H9 (cell line): Measurements from ENCODE around the gene RPL21. TPM values are rescaled to one million over a fixed set of nuclear protein-coding genes. Genes with fewer than 3 reads are reported as not detected.
A peak's percentile ranks its signal among the peaks of the same experiment; 100 is the strongest.

Experiments
- DNase-seq: peaks from one replicate; pipeline ENCODE4 v3.0.0-alpha.2; 2017
- H2AFZ ChIP-seq: one replicate; pipeline ENCODE4 v1.6.1; 2013; ENCODE audit warnings: mild to moderate bottlenecking, low read length, control low read depth, moderate library complexity
- H2AK5ac ChIP-seq: 2 replicates; pipeline ENCODE4 v1.6.1; 2013; ENCODE audit warnings: low read length, control low read depth, mixed read lengths; ENCODE audit not compliant: insufficient read length
- H2BK120ac ChIP-seq: one replicate; pipeline ENCODE4 v1.6.1; 2013; ENCODE audit warnings: low read depth, mild to moderate bottlenecking, low read length, control low read depth, inconsistent platforms; ENCODE audit not compliant: poor library complexity, severe bottlenecking
- H2BK12ac ChIP-seq: 2 replicates; pipeline ENCODE4 v1.6.1; 2013; ENCODE audit warnings: low read length, control low read depth, mixed read lengths, low read depth; ENCODE audit not compliant: insufficient read length
- H2BK15ac ChIP-seq: 2 replicates; pipeline ENCODE4 v1.6.1; 2013; ENCODE audit warnings: low read depth, low read length, control low read depth
- H2BK20ac ChIP-seq: one replicate; pipeline ENCODE4 v1.6.1; 2013; ENCODE audit warnings: low read depth, mild to moderate bottlenecking, low read length, control low read depth, inconsistent platforms; ENCODE audit not compliant: poor library complexity, severe bottlenecking
- H2BK5ac ChIP-seq: 2 replicates; pipeline ENCODE4 v1.6.1; 2013; ENCODE audit warnings: low read length, control low read depth, mixed read lengths; ENCODE audit not compliant: insufficient read length
- H3K14ac ChIP-seq: 2 replicates; pipeline ENCODE4 v1.6.1; 2013; ENCODE audit warnings: low read length, control low read depth; ENCODE audit not compliant: insufficient read depth
- H3K18ac ChIP-seq: 2 replicates; pipeline ENCODE4 v1.6.1; 2013; ENCODE audit warnings: low read depth, mild to moderate bottlenecking, mixed read lengths, low read length, control low read depth; ENCODE audit not compliant: insufficient read length
- H3K23ac ChIP-seq: 2 replicates; pipeline ENCODE4 v1.6.1; 2013; ENCODE audit warnings: low read length, control low read depth, mixed read lengths, low read depth; ENCODE audit not compliant: insufficient read length
- H3K23me2 ChIP-seq: 2 replicates; pipeline ENCODE4 v1.6.1; 2013; ENCODE audit warnings: low read depth, mild to moderate bottlenecking, mixed read lengths, low read length, control low read depth; ENCODE audit not compliant: insufficient read length, poor library complexity, severe bottlenecking
- H3K27ac ChIP-seq: 2 replicates; pipeline ENCODE4 v1.5.1; 2013; ENCODE audit warnings: low read length, control low read depth, mixed read lengths, low read depth; ENCODE audit not compliant: insufficient read length
- H3K27me3 ChIP-seq: 2 replicates; pipeline ENCODE4 v1.6.1; 2013; ENCODE audit warnings: low read length, control low read depth, inconsistent platforms; ENCODE audit not compliant: insufficient read depth
- H3K4ac ChIP-seq: 2 replicates; pipeline ENCODE4 v1.6.1; 2013; ENCODE audit warnings: low read depth, mild to moderate bottlenecking, control low read depth, inconsistent platforms, low read length, moderate library complexity
- H3K4me1 ChIP-seq: 2 replicates; pipeline ENCODE4 v1.6.1; 2013; ENCODE audit warnings: low read length, control low read depth, inconsistent platforms; ENCODE audit not compliant: insufficient read depth
- H3K4me2 ChIP-seq: 2 replicates; pipeline ENCODE4 v1.6.1; 2013; ENCODE audit warnings: low read length, control low read depth, mixed read lengths; ENCODE audit not compliant: insufficient read length, insufficient read depth
- H3K56ac ChIP-seq: 2 replicates; pipeline ENCODE4 v1.6.1; 2013; ENCODE audit warnings: low read depth, mild to moderate bottlenecking, mixed read lengths, low read length, control low read depth; ENCODE audit not compliant: insufficient read length
- H3K79me1 ChIP-seq: 2 replicates; pipeline ENCODE4 v1.6.1; 2013; ENCODE audit warnings: low read depth, mild to moderate bottlenecking, moderate library complexity, low read length, control low read depth, inconsistent platforms; ENCODE audit not compliant: insufficient read depth, poor library complexity, severe bottlenecking
- H3K79me2 ChIP-seq: 2 replicates; pipeline ENCODE4 v1.6.1; 2013; ENCODE audit warnings: low read length, control low read depth, inconsistent platforms; ENCODE audit not compliant: insufficient read depth
- H3K9ac ChIP-seq: 2 replicates; pipeline ENCODE4 v1.6.1; 2013; ENCODE audit warnings: low read length, control low read depth, mixed read lengths; ENCODE audit not compliant: insufficient read length; ENCODE audit errors: extremely low read depth
- H3K9me3 ChIP-seq: one replicate; pipeline ENCODE4 v1.6.1; 2013; ENCODE audit warnings: low read depth, low read length, inconsistent platforms; ENCODE audit not compliant: control insufficient read depth
- H3T11ph ChIP-seq: one replicate; pipeline ENCODE4 v1.6.1; 2013; ENCODE audit warnings: mild to moderate bottlenecking, low read length, control low read depth, inconsistent platforms
- H4K20me1 ChIP-seq: one replicate; pipeline ENCODE4 v1.6.1; 2013; ENCODE audit not compliant: control insufficient read depth, insufficient read length, insufficient read depth
- H4K5ac ChIP-seq: 2 replicates; pipeline ENCODE4 v1.6.1; 2013; ENCODE audit warnings: low read depth, mild to moderate bottlenecking, mixed read lengths, low read length, control low read depth; ENCODE audit not compliant: insufficient read length
- H4K8ac ChIP-seq: replicated peaks from 2 replicates; pipeline ENCODE4 v1.6.1; 2013; ENCODE audit warnings: low read length, control low read depth, mixed read lengths, low read depth; ENCODE audit not compliant: insufficient read length
- H4K91ac ChIP-seq: 2 replicates; pipeline ENCODE4 v1.6.1; 2013; ENCODE audit warnings: low read depth, mild to moderate bottlenecking, moderate library complexity, mixed read lengths, low read length, control low read depth; ENCODE audit not compliant: insufficient read length
- H3K27ac Mint-ChIP-seq, 3 experiments: 2 replicates in 2 of 3; 3 replicates in 1 of 3; pipeline ENCODE4 v1.8.0; 2020 to 2021; ENCODE audit warnings: mixed read lengths in 3 of 3, mild to moderate bottlenecking in 1 of 3, moderate library complexity in 1 of 3
- H3K27me3 Mint-ChIP-seq: 2 replicates; pipeline ENCODE4 v1.8.0; 2021; ENCODE audit warnings: low read depth, mild to moderate bottlenecking, moderate library complexity, mixed read lengths
- H3K36me3 Mint-ChIP-seq, 3 experiments: 2 replicates in 2 of 3; 3 replicates in 1 of 3; pipeline ENCODE4 v1.8.0; 2020 to 2021; ENCODE audit warnings: low read depth in 3 of 3, mixed read lengths in 3 of 3; ENCODE audit not compliant: insufficient read depth in 1 of 3
- H3K4me1 Mint-ChIP-seq, 2 experiments: 2 replicates each; pipeline ENCODE4 v1.8.0; 2020; ENCODE audit warnings: mixed read lengths in 2 of 2
- H3K4me3 Mint-ChIP-seq, 2 experiments: 2 replicates in 1 of 2; 3 replicates in 1 of 2; pipeline ENCODE4 v1.8.0; 2020 to 2021; ENCODE audit warnings: mild to moderate bottlenecking in 2 of 2, mixed read lengths in 2 of 2, moderate library complexity in 1 of 2
- H3K9me3 Mint-ChIP-seq, 2 experiments: 2 replicates in 1 of 2; 3 replicates in 1 of 2; pipeline ENCODE4 v1.8.0; 2020; ENCODE audit warnings: mild to moderate bottlenecking in 2 of 2, mixed read lengths in 2 of 2, moderate library complexity in 1 of 2
- CTCF ChIP-seq: fragments of 200-600 bp; sonication (generic); conservative IDR thresholded peaks from 3 replicates; pipeline ENCODE4 v1.8.0; 2021; ENCODE audit warnings: antibody characterized with exemption, mild to moderate bottlenecking
- WGBS: extraction: QIAGEN DNeasy Blood & Tissue Kit; methylation state at CpG from one replicate; pipeline ENCODE4 v1.1.7; 2013; ENCODE audit warnings: missing lambda C conversion rate, low lambda C conversion rate, mixed read lengths; ENCODE audit not compliant: insufficient read length; ENCODE audit errors: extremely low coverage; 5-methylcytosine and 5-hydroxymethylcytosine counted together
- total RNA-seq: library from RNA; stranded (reverse); gene quantifications from 2 replicates; pipeline ENCODE4 v1.2.1, GENCODE V29; 2021

Gene RPL21
- total RNA-seq, 1 experiment from 2014 or later: 1,099 TPM

- Mint-ChIP-seq H3K36me3 (no peaks in the 10 kb centered on the region), H3K4me3 (peak within 1 kb of the TSS; percentile 74 to 88), H3K9me3 (no peaks in the 10 kb centered on the region; a peak in 1 of 5 replicates), H3K27me3 (peaks cover 63% of the 10 kb centered on the region), H3K4me1 (peaks cover 9 to 15% of the 10 kb centered on the region in 2 experiments), H3K27ac (peak within 1 kb of the TSS in 1 of 3 experiments; percentile 67; a peak in 2 of 7 replicates)
- no peak within 1 kb of the TSS; the same call in none of the 2 replicates for H3K14ac ChIP-seq
- H4K20me1 ChIP-seq: no peaks in the 10 kb centered on the region
- no peak within 1 kb of the TSS for H3K18ac ChIP-seq
- H3K4me1 ChIP-seq: no peaks in the 10 kb centered on the region
- H2BK5ac ChIP-seq: no peak within 1 kb of the TSS
- H4K5ac ChIP-seq: no peak within 1 kb of the TSS
- H3K4ac ChIP-seq: no peak within 1 kb of the TSS
- no peak within 1 kb of the TSS for H2AFZ ChIP-seq
- peak within 1 kb of the TSS; percentile 53 for H3K9ac ChIP-seq
- H2BK120ac ChIP-seq: no peak within 1 kb of the TSS
- peak within 1 kb of the TSS; percentile 97 for H3K4me2 ChIP-seq
- H4K91ac ChIP-seq: no peak within 1 kb of the TSS
- no peaks in the 10 kb centered on the region for H3K27me3 ChIP-seq
- H3K23me2 ChIP-seq: peaks cover 9% of the 10 kb centered on the region
- no peak within 1 kb of the TSS for H3K23ac ChIP-seq
- peak; percentile 89 for DNase-seq
- H3K27ac ChIP-seq: no peak within 1 kb of the TSS
- H2AK5ac ChIP-seq: no peak within 1 kb of the TSS
- no peak within 1 kb of the TSS for H2BK15ac ChIP-seq
- no CpG with 5 or more reads among the region's 99 CpGs for WGBS
- no peak within 1 kb of the TSS for H2BK12ac ChIP-seq
- H3K79me2 ChIP-seq: no peaks in the 10 kb centered on the region
- H3K9me3 ChIP-seq: no peaks in the 10 kb centered on the region
- no peaks in the 10 kb centered on the region for H3K79me1 ChIP-seq
- H3T11ph ChIP-seq: no peak within 1 kb of the TSS
- H2BK20ac ChIP-seq: no peak within 1 kb of the TSS
- TF ChIP-seq CTCF: peak; percentile 99
- H4K8ac ChIP-seq: no peak within 1 kb of the TSS
- H3K56ac ChIP-seq: no peak within 1 kb of the TSS
Measured at GRCh38 chr13:27270594-27271520, 19.5 kb downstream of the RPL21 start, which contains the start of gene RASL11A. Gene RASL11A, plus strand, starts transcription at chr13:27270830. Its CDS starts 115 bp downstream, at chr13:27270945.
